DMS153 treated with DMSO at 0.1 percent for 48 hours (cell line): ENCODE measurements around the gene NT5C2.

Experiments used
- DNase-seq: peaks from one replicate; lab custom pipeline; 2025; ENCODE audit not compliant: unreplicated experiment; lab: John Stamatoyannopoulos, UW

NT5C2 gene

GRCh38 chr10:103125323-103126267 is 67.5 kb downstream of the NT5C2 start:
- no peak for DNase-seq

DNA sequence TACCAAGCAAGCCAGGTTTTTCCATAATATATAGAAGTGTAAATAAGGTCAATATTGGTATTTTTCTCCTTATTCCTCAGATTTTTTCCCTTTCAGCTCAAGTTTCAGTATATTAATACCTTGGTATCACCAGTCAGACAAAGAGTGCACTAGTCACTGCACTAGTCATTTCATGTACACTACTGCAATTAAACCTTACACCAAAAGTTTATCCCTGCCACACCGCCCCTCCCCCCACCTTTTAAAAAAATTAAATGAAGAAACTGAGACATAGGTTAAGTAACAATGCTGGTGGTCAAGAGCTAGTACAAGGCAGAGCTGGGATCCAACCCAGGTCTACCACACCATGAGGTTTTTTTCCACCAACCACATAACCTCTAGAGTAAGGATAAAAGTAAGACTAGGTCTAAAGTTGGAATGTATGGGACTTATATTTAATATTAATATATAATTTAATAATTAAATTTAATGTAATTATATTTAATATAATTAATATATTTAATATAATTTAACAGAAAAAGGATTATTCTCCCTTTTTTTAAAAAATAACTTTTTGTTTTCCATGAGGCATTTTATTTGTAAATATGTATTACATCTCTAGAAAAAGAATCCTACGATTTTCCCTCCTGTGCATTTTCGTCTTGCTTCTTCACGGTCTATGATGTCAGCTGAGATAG is 68.5 kb downstream of the NT5C2 start:
- no peak for DNase-seq

GRCh38 chr10:103123282-103124024 is 69.6 kb downstream of the NT5C2 start:
- DNase-seq: no peak

DNA sequence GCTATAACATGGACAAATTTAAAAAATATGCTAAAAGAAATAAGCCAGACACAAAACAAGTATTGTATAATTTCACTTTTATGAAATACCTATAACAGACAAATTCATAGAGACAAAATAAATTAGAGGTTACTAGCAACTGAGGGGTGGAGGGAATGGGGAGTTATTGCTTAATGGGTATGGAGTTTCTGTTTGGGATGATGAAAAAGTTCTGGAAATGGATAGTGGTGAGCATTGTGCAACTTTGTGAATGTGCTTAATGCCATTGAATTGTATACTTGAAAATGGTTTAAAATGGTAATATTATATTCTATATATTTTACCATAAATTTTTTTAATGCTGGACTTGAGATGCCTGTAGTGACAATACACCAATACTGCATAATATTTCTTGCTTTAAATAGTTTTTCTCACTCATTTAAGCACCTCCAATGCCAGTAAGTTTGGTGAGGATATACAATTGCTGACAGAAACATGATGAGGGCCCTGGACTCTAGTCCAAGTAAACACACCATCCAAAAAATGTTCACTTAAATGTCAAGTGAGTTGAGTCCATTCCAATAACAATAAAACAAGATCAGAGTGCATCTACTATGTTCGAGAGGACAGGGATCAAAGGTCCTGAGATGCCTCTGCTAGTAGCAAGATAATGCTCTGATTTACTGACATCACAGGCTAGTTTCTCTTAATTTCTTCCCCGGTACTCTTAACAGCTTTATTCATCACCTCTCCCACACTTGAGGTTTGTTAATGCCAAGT is 71.9 kb downstream of the NT5C2 start:
- no peak for DNase-seq

GRCh38 chr10:103120546-103120945 is 72.5 kb downstream of the NT5C2 start:
- no peak for DNase-seq

DNA sequence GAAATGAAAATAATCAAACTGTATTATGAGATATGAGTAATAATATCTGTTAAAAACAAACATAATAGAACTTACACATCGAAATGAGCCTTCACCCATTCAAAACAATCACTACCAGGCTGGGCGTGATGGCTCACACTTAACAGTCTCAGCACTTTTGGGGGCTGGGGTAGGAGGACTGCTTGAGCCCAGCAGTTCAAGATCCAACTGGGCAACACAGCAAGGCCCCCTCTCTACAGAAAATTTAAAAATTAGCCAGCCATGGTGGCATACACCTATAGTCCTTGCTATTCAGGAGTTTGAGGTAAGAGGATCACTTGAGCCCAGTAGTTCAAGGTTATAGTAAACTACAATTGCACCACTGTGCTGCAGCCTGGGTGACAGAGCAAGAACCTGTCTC is 75.8 kb downstream of the NT5C2 start:
- no peak for DNase-seq

GRCh38 chr10:103114876-103115275 is 78.2 kb downstream of the NT5C2 start:
- DNase-seq: no peak

- no peak for DNase-seq
Measured at GRCh38 chr10:103111918-103112877, 80.9 kb downstream of the NT5C2 start.

DNA sequence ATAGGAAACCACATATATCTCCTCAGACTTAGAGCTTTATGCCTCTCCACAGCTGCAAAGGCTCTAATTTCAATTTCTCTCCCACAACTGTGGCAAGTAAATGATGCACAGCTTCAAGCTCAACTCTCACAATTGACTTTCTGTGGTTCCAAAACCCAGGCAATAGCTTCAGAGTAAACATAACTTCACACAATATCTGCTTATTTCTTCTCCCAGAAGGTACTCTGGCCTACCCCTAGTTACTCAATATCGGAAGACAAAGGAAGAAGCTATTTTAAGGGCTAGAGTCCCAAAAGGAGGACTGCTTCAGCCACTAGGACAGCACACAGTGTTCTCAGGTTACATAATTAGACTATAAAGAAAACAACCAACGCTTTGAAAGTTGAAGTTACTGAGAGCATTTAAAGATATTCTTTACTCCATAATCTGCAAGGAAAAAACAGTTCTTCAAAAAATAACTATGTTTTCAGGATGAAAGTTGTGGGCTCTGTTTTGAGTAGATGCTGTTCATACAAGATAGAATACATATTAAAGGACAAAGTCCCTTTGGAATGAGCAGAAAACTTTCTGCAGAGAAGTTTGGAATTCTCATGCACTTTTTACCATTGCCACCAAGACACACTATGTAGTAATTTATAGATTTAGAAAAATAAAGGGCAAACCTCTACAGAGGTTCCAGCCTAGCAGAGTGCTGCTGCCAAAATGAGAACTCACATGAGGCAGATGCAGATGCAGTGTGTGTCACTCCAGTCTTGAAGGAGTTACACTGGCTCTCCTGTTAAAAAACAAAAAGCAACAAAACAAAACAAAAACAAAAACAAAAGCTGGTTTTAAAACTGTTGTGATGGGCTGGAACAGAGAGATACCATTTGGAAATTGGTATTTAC is 81.8 kb downstream of the NT5C2 start:
- no peak for DNase-seq

- no peak for DNase-seq
Measured at GRCh38 chr10:103110407-103110806, 82.7 kb downstream of the NT5C2 start.

DNA sequence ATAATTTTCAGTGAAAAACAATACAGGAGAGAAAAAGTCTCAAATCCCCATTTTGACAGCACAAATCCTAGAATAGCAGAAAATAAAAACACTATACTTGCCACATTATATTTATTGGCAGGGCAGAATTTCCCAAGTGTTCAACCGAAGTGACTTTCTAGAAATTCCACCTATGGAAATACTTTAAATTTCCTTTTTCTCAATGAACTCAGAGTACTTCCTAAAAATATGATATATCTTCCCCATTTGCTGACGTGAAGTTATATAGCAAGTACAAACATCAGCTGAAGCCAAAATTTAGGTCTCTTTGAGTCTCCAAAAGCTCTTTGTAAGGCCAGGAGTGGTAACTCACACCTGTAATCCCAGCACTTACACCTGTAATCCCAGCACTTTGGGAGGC is 83.3 kb downstream of the NT5C2 start:
- DNase-seq: no peak

DNA sequence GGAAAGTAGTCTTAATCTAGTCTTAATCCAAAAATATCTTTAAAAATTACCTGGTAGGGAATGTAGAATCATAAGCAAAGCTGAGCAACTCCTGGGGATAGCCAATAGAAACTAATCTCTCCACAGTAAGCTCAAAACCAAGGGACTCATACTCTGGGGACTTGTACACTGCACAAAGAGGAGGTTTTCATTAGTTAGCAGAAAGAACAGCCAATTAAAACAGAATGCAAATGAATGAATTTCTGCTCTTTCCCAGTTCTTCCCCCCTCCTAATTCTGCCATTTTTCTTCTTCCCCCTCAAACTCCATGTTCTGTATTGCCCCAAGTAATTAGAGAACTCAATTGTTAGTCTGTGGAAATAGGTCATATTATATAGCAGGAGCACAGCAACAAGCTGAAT is 86.5 kb downstream of the NT5C2 start:
- DNase-seq: no peak

GRCh38 chr10:103105462-103105861 is 87.6 kb downstream of the NT5C2 start:
- DNase-seq: no peak

DNA sequence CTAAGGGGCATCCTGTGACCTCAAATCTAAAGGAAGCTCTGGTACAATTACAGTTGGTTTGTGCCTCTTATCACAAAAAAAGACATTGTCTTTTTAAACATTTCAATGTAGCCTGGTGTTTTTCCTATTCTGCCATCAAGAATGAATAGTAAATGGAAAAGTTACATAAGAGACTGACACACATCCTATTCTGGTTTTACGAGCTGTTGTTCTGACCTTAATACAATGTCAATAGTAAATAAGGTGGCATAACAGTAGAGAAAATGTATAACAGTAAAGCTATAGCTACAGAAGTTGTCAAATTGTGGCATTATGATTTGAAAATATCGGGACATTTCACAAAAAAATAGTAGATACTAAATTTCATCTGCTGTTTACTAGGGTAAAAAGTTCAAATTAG is 88.4 kb downstream of the NT5C2 start:
- no peak for DNase-seq

- no peak for DNase-seq
Measured at GRCh38 chr10:103103989-103104388, 89.1 kb downstream of the NT5C2 start.

GRCh38 chr10:103102195-103102594 is 90.9 kb downstream of the NT5C2 start:
- no peak for DNase-seq

GRCh38 chr10:103100620-103101019 is 92.5 kb downstream of the NT5C2 start:
- no peak for DNase-seq

GRCh38 chr10:103098240-103098639 is 94.8 kb downstream of the NT5C2 start:
- no peak for DNase-seq

DNA sequence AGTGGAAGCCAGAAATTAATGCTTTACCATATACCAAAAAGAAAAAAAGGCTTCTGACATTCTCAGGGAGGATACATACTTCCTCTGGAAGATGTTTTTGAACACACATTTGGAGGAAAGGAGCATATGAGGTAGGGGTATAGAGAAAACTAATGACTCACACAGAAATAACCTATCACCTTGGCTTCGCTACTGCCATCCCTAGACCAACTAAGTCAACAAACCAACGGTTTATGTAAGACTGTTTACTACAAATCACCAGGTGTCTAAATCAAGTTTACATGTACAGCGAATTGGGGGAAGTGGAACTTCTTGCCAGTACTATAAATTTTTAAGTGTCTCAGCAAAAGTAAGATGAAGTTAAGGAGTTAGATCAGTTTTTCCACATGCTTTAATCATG is 96.9 kb downstream of the NT5C2 start:
- no peak for DNase-seq
